ENCODE results near the gene PBXIP1. TPM values are rescaled to one million over a fixed set of nuclear protein-coding genes. Genes with fewer than 3 reads are reported as not detected.

PBXIP1 gene
- total and polyA plus RNA-seq, 2 donors from 2014 or later: 83.9 to 115 TPM

- TF ChIP-seq CTCF (IDR thresholded peaks at IDR 0.05; ENCODE audit: borderline replicate concordance, extremely low read depth, insufficient read depth): no peak
- Histone ChIP-seq H3K27ac (ENCODE audit: low read depth in 2 of 2, low read length in 2 of 2) (no peak overlapping the region), H3K9ac (ENCODE audit: low read length in 3 of 3) (no peak overlapping the region), H3K36me3 (ENCODE audit: control insufficient read depth in 2 of 3, insufficient read depth in 3 of 3, low read length in 3 of 3) (peaks cover 4 to 43% (median 22%) of the 10 kb centered on the region in 3 donors), H3K27me3 (ENCODE audit: control insufficient read depth, insufficient read depth, low read length) (no peaks in the 10 kb centered on the region), H3K4me3 (ENCODE audit: low read length in 3 of 3) (no peak overlapping the region), H3K4me1 (ENCODE audit: control insufficient read depth in 2 of 3, insufficient read depth in 2 of 3, low read depth in 1 of 3, low read length in 3 of 3) (no peaks in the 10 kb centered on the region), H3K9me3 (ENCODE audit: control insufficient read depth in 2 of 3, insufficient read depth in 1 of 3, low read length in 3 of 3) (no peaks in the 10 kb centered on the region)
- intact Hi-C loops (cut with DNase I): no loop called here
- FAIRE-seq (no peak), DNase-seq (no peak)
These were observed 29.7 kb downstream of the PBXIP1 start for GRCh38 chr1:154926201-154926600.

GRCh38 chr1:154925335-154926170, 30.3 kb downstream of the PBXIP1 start:
- Histone ChIP-seq H3K27me3 (ENCODE audit: control insufficient read depth, insufficient read depth, low read length) (no peaks in the 10 kb centered on the region), H3K27ac (ENCODE audit: low read depth in 2 of 2, low read length in 2 of 2) (no peak overlapping the region), H3K9ac (ENCODE audit: low read length in 3 of 3) (no peak overlapping the region), H3K4me3 (ENCODE audit: low read length in 3 of 3) (no peak overlapping the region), H3K4me1 (ENCODE audit: control insufficient read depth in 2 of 3, insufficient read depth in 2 of 3, low read depth in 1 of 3, low read length in 3 of 3) (no peaks in the 10 kb centered on the region), H3K9me3 (ENCODE audit: control insufficient read depth in 2 of 3, insufficient read depth in 1 of 3, low read length in 3 of 3) (no peaks in the 10 kb centered on the region), H3K36me3 (ENCODE audit: control insufficient read depth in 2 of 3, insufficient read depth in 3 of 3, low read length in 3 of 3) (peaks cover 4 to 43% (median 22%) of the 10 kb centered on the region in 3 donors)
- DNase-seq (no peak), FAIRE-seq (no peak)
- intact Hi-C loops (cut with DNase I): no loop called here
- TF ChIP-seq CTCF (IDR thresholded peaks at IDR 0.05; ENCODE audit: borderline replicate concordance, extremely low read depth, insufficient read depth): no peak

- peak in 1 of 5 donors; percentile 29 for DNase-seq
- Histone ChIP-seq H3K9me3 (ENCODE audit: control insufficient read depth in 2 of 3, insufficient read depth in 1 of 3, low read length in 3 of 3) (no peaks in the 10 kb centered on the region), H3K9ac (ENCODE audit: low read length in 3 of 3) (no peak overlapping the region), H3K36me3 (ENCODE audit: control insufficient read depth in 2 of 3, insufficient read depth in 3 of 3, low read length in 3 of 3) (peaks cover 4 to 39% (median 22%) of the 10 kb centered on the region in 3 donors), H3K4me3 (ENCODE audit: low read length in 3 of 3) (no peak overlapping the region), H3K4me1 (ENCODE audit: control insufficient read depth in 2 of 3, insufficient read depth in 2 of 3, low read depth in 1 of 3, low read length in 3 of 3) (no peaks in the 10 kb centered on the region), H3K27ac (ENCODE audit: low read depth in 2 of 2, low read length in 2 of 2) (no peak overlapping the region), H3K27me3 (ENCODE audit: control insufficient read depth, insufficient read depth, low read length) (no peaks in the 10 kb centered on the region)
- intact Hi-C loops (cut with DNase I): no loop called here
- no peak for FAIRE-seq
- no peak for TF ChIP-seq CTCF (IDR thresholded peaks at IDR 0.05; ENCODE audit: borderline replicate concordance, extremely low read depth, insufficient read depth)
These were observed 32.2 kb downstream of the PBXIP1 start for GRCh38 chr1:154923695-154924094.
